Thoracic aorta (tissue), 2 donors: Measurements from ENCODE around the gene RBMX. TPM values are rescaled to one million over a fixed set of nuclear protein-coding genes. Genes with fewer than 3 reads are reported as not detected.

Experiments used
- ATAC-seq: fragments of 150-250 bp; one replicate; pipeline ENCODE4 v1.8.0; 2017; ENCODE audit warnings: low read depth; ENCODE audit not compliant: insufficient number of reproducible peaks, low FRiP score
- DNase-seq: peaks from one replicate; pipeline ENCODE4 v3.0.0-alpha.2; 2020; ENCODE audit warnings: low spot score
- H3K27ac ChIP-seq, 2 donors: fragments of 200-600 bp; sonication (generic); 1 replicate in 1 of 2; 2 replicates in 1 of 2; pipeline ENCODE4 v1.5.1; 2016; ENCODE audit warnings: mild to moderate bottlenecking in 2 of 2, moderate library complexity in 2 of 2
- H3K27me3 ChIP-seq: fragments of 200-600 bp; sonication (generic); replicated peaks from 2 replicates; pipeline ENCODE4 v1.6.0; 2016; ENCODE audit warnings: mild to moderate bottlenecking; ENCODE audit not compliant: insufficient read depth
- H3K36me3 ChIP-seq: fragments of 200-600 bp; sonication (generic); one replicate; pipeline ENCODE4 v1.5.1; 2016
- H3K4me1 ChIP-seq, 2 donors: fragments of 200-600 bp; sonication (generic); 1 replicate in 1 of 2; 2 replicates in 1 of 2; pipeline versions ENCODE4 v1.5.1 to v1.6.0; 2016; ENCODE audit warnings: low read depth in 2 of 2, mild to moderate bottlenecking in 1 of 2; ENCODE audit not compliant: control insufficient read depth in 1 of 2
- H3K4me3 ChIP-seq: fragments of 200-600 bp; sonication (generic); 2 replicates; pipeline ENCODE4 v1.5.1; 2016; ENCODE audit warnings: mild to moderate bottlenecking
- H3K9me3 ChIP-seq: fragments of 200-600 bp; sonication (generic); 2 replicates; pipeline ENCODE4 v1.5.1; 2016
- CTCF ChIP-seq: fragments of 200-600 bp; sonication (generic); IDR thresholded peaks from one replicate; pipeline ENCODE4 v1.5.1; 2019; ENCODE audit warnings: antibody characterized with exemption
- total RNA-seq, 2 donors: library from RNA; depleted of rRNA; stranded (reverse); fragments of >200 nt; gene quantifications; one replicate each; pipeline versions ENCODE4 v1.1.0 to v1.2.3, GENCODE V29; 2016

Gene RBMX
- total RNA-seq, 2 donors from 2014 or later = 224 to 338 TPM

DNA sequence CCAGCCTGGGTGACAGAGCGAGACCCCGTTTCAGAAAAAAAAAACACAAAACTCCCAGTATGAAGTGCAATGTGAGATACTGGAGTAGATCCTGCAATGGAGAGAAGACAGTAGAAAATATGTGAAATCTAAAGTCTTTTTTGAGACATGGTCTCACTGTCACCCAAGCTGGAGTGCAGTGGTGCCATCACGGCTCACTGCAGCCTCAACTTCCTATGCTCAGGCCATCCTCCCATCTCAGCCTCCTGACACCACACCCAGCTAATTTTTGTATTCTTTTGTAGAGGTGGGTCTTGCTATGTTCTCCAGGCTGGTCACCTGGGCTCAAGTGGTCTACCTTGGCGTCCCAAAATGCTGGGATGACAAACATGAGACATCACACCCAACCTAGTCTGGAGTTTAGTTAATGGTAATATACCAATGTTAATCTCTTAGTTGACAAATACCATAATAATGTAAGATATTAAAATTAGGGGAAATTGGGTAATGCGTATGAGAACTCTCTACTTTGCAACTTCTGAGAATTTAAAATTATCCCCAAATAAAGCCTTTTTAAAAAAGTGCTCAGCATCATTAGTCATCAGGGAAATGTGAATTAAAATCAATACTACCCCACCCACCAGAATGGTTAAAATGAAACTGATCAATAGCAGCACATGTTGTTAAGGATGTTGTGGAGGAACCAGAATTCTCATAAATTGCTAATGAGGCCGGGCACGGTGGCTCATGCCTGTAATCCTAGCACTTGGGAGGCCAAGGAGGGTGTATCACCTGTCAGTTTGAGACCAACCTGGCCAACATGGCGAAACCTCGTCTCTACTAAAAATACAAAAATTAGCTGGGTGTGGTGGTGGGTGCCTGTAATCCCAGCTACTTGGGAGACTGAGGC lies 15.0 kb downstream of the RBMX start:
- H3K27me3 ChIP-seq = no peaks in the 10 kb centered on the region
- H3K4me1 ChIP-seq = no peaks in the 10 kb centered on the region
- H3K36me3 ChIP-seq = peaks cover 9% of the 10 kb centered on the region
- no peak for TF ChIP-seq CTCF
- H3K9me3 ChIP-seq = no peaks in the 10 kb centered on the region
- H3K4me3 ChIP-seq = no peak overlapping the region
- DNase-seq = no peak
- H3K27ac ChIP-seq = no peak overlapping the region
- no peak for ATAC-seq

DNA sequence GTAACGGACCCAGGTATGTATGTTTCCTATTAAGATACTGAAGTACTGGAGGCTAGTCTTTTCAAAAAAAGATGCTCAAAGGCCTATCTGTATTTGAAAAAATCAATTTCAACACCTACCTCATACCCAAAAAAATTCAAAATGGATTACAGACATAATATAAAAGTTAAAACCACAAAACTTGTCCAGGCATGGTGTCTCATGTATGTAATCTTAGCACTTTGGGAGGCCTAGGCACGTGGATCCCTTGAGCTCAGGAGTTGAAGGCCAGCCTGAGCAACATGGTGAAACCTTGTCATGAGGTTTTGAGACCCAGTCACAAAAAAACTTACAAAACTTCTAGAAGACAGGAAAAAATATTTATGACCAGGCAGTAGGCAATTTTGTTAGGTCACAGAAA lies 16.7 kb downstream of the RBMX start:
- no peak overlapping the region for H3K4me3 ChIP-seq
- no peak overlapping the region for H3K27ac ChIP-seq
- no peak for TF ChIP-seq CTCF
- ATAC-seq = no peak
- H3K27me3 ChIP-seq = no peaks in the 10 kb centered on the region
- no peak for DNase-seq
- H3K36me3 ChIP-seq = peaks cover 11% of the 10 kb centered on the region
- no peaks in the 10 kb centered on the region for H3K9me3 ChIP-seq
- no peaks in the 10 kb centered on the region for H3K4me1 ChIP-seq

DNA sequence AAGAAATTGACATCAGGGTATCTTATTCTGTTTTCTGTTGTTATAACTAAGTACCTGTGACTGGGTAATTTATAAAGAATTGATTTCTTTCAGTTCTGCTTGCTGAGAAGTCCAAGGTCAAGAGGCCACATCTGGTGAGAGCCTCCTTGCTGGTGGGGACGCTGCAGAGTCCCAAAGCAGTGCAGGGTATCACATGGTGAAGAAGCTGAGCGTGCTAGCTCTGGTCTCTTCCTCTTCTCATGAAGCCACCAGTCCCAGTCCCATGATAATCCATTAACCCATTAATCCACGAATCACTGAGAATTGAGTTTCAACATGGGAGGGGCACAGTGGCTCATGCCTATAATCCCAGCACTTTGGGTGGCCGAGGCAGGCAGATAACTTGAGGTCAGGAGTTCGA lies 18.0 kb downstream of the RBMX start:
- Histone ChIP-seq H3K27me3 (no peaks in the 10 kb centered on the region), H3K36me3 (peaks cover 8% of the 10 kb centered on the region), H3K4me1 (no peaks in the 10 kb centered on the region), H3K27ac (no peak overlapping the region), H3K9me3 (no peaks in the 10 kb centered on the region), H3K4me3 (no peak overlapping the region)
- ATAC-seq = no peak
- no peak for TF ChIP-seq CTCF
- no peak for DNase-seq

- Histone ChIP-seq H3K27me3 (no peaks in the 10 kb centered on the region), H3K9me3 (no peaks in the 10 kb centered on the region), H3K4me3 (no peak overlapping the region), H3K36me3 (peaks cover 8% of the 10 kb centered on the region), H3K4me1 (no peaks in the 10 kb centered on the region), H3K27ac (no peak overlapping the region)
- TF ChIP-seq CTCF = no peak
- DNase-seq (no peak), ATAC-seq (no peak)
Measured at GRCh38 chrX:136861877-136862276, 18.6 kb downstream of the RBMX start.

DNA sequence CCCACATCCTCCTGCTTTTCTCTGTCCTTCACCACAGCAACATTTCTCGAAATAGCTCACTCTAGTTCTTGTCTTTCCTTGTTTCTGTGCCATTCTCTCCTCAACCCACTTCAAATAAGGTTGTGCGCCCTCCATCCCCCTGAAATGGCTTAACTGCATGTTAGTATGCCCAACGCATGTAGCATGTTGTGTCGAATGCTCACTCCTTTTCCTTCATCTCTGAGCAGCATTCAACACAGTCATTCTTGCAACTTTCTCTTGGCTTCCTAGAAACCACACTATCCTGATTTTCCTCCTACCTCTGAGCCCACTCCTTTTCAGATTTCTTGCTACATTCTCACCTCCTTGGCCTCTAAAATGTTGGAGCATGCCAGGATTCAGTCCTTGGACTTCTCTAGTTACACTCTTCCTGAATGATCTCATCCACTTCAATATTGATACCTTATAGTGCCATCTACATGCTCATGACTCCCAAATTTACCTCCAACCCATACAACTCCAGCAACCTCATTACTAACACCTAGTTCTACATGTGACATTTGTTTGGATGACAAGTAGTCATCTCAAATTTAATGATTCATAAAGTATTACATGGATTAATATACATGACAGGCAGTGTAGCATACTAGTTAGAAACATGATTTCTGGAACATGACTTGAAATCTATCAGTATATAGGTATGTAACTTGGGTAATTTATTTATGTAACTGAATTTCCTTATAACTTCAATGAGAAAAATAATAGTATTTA lies 22.3 kb downstream of the RBMX start:
- TF ChIP-seq CTCF = no peak

More for the DNA sequence above, 22.3 kb downstream of the RBMX start:
- H3K36me3 ChIP-seq = peaks cover 8% of the 10 kb centered on the region
- no peak for ATAC-seq
- no peak overlapping the region for H3K4me3 ChIP-seq
- no peaks in the 10 kb centered on the region for H3K9me3 ChIP-seq
- no peaks in the 10 kb centered on the region for H3K4me1 ChIP-seq
- no peak for DNase-seq
- H3K27ac ChIP-seq = no peak overlapping the region
- no peaks in the 10 kb centered on the region for H3K27me3 ChIP-seq
